NCI-H774 (cell line): Measurements from ENCODE around the gene KRT86.

Source experiments
- DNase-seq: peaks from one replicate; lab custom pipeline; 2025; lab: John Stamatoyannopoulos, UW

The KRT86 gene

GRCh38 chr12:52274521-52275120 lies at the start of gene KRT86:
TSS of gene KRT86 (plus strand) at chr12:52274645. CDS start at chr12:52301917, 27,272 bp downstream.
- DNase-seq, result no peak

GRCh38 chr12:52225752-52226151 lies 48.7 kb upstream of the KRT86 start:
- no peak for DNase-seq

- no peak for DNase-seq
Observed at GRCh38 chr12:52226446-52226845, 48.0 kb upstream of the KRT86 start.

- DNase-seq, result no peak
Observed at GRCh38 chr12:52227606-52228166, 46.8 kb upstream of the KRT86 start.

GRCh38 chr12:52228366-52228765 lies 46.1 kb upstream of the KRT86 start:
- no peak for DNase-seq

- DNase-seq, result no peak
Observed at GRCh38 chr12:52228931-52229330, 45.5 kb upstream of the KRT86 start.

- no peak for DNase-seq
Observed at GRCh38 chr12:52229836-52230343, 44.6 kb upstream of the KRT86 start.

- no peak for DNase-seq
Observed at GRCh38 chr12:52230364-52231281, 43.8 kb upstream of the KRT86 start.

GRCh38 chr12:52231305-52232202 lies 42.9 kb upstream of the KRT86 start:
- DNase-seq, result no peak

GRCh38 chr12:52232203-52232673 lies 42.2 kb upstream of the KRT86 start:
- no peak for DNase-seq

- DNase-seq, result peak; percentile 62
Observed at GRCh38 chr12:52232674-52233461, 41.6 kb upstream of the KRT86 start, which contains the start of gene KRT7. TSS of gene KRT7 (plus strand) at chr12:52233243. CDS start at chr12:52233297, 54 bp downstream.

GRCh38 chr12:52233462-52234207 lies 40.8 kb upstream of the KRT86 start:
- DNase-seq, result no peak

- DNase-seq, result no peak
Observed at GRCh38 chr12:52234223-52234810, 40.1 kb upstream of the KRT86 start.

- DNase-seq, result no peak
Observed at GRCh38 chr12:52235001-52235764, 39.3 kb upstream of the KRT86 start.

GRCh38 chr12:52235822-52236361 lies 38.6 kb upstream of the KRT86 start:
- peak; percentile 79 for DNase-seq

GRCh38 chr12:52236386-52237050 lies 37.9 kb upstream of the KRT86 start:
- DNase-seq, result no peak

- no peak for DNase-seq
Observed at GRCh38 chr12:52238207-52238840, 36.1 kb upstream of the KRT86 start.
